Smooth muscle cell (in vitro differentiated cells): Measurements from ENCODE around the gene INCA1. TPM values are rescaled to one million over a fixed set of nuclear protein-coding genes. Genes with fewer than 3 reads are reported as not detected.
"Not testable (repeated sequence)": the region's sequence is repeated elsewhere in the genome, so short reads cannot be mapped to it uniquely, and the experiment has no call there.

Experiments used
- DNase-seq: peaks from one replicate; lab custom pipeline; 2025; ENCODE audit not compliant: unreplicated experiment; lab: John Stamatoyannopoulos, UW
- H2AFZ ChIP-seq: fragments of 200-600 bp; sonication (generic); 2 replicates; pipeline ENCODE4 v1.6.0; 2016; ENCODE audit warnings: antibody characterized with exemption, low read depth, mild to moderate bottlenecking
- H3F3A ChIP-seq: fragments of 200-600 bp; sonication (generic); 2 replicates; pipeline ENCODE4 v1.6.0; 2017; ENCODE audit warnings: antibody characterized with exemption, low read depth
- H3K27ac ChIP-seq: fragments of 200-600 bp; sonication (generic); 2 replicates; pipeline ENCODE4 v1.5.1; 2016; ENCODE audit warnings: low read depth, mild to moderate bottlenecking
- H3K27me3 ChIP-seq: fragments of 200-600 bp; sonication (generic); 2 replicates; pipeline ENCODE4 v1.6.1; 2016; ENCODE audit warnings: low read depth, mild to moderate bottlenecking
- H3K36me3 ChIP-seq: fragments of 200-600 bp; sonication (generic); 2 replicates; pipeline ENCODE4 v1.5.1; 2016; ENCODE audit warnings: low read depth
- H3K4me1 ChIP-seq: fragments of 200-600 bp; sonication (generic); 2 replicates; pipeline ENCODE4 v1.5.1; 2016; ENCODE audit warnings: low read depth
- H3K4me2 ChIP-seq: fragments of 200-600 bp; sonication (generic); 2 replicates; pipeline ENCODE4 v1.6.0; 2016; ENCODE audit warnings: mild to moderate bottlenecking
- H3K4me3 ChIP-seq: fragments of 200-600 bp; sonication (generic); 2 replicates; pipeline ENCODE4 v1.5.1; 2016; ENCODE audit warnings: mild to moderate bottlenecking
- H3K79me2 ChIP-seq: fragments of 200-600 bp; sonication (generic); 2 replicates; pipeline ENCODE4 v1.6.0; 2016; ENCODE audit warnings: low read depth, mild to moderate bottlenecking
- H3K9ac ChIP-seq: fragments of 200-600 bp; sonication (generic); 2 replicates; pipeline ENCODE4 v1.6.0; 2016; ENCODE audit warnings: low read depth
- H3K9me3 ChIP-seq: fragments of 200-600 bp; sonication (generic); replicated peaks from 2 replicates; pipeline ENCODE4 v1.5.1; 2016; ENCODE audit warnings: low read depth
- H4K20me1 ChIP-seq: fragments of 200-600 bp; sonication (generic); 2 replicates; pipeline ENCODE4 v1.6.0; 2016; ENCODE audit warnings: low read depth
- CTCF ChIP-seq: fragments of 200-600 bp; sonication (generic); IDR thresholded peaks from 2 replicates; pipeline ENCODE4 v1.5.1; 2017; ENCODE audit warnings: borderline replicate concordance, mild to moderate bottlenecking, antibody characterized with exemption; ENCODE audit not compliant: insufficient read depth, poor library complexity, severe bottlenecking
- WGBS: methylation state at CpG from one replicate; pipeline ENCODE4 v1.1.7; 2016; ENCODE audit warnings: low lambda C conversion rate; 5-methylcytosine and 5-hydroxymethylcytosine counted together
- polyA plus RNA-seq: library from polyadenylated mRNA; unstranded; fragments of >200 nt; fragmentation: Nextera tagmentation; extraction: Ambion mirVana; gene quantifications from 2 replicates; pipeline ENCODE4 v1.2.1, GENCODE V29; 2016
- total RNA-seq: library from RNA; depleted of rRNA; stranded (reverse); fragments of >200 nt; gene quantifications from 2 replicates; pipeline ENCODE4 v1.2.3, GENCODE V29; 2014

INCA1 gene
- total and polyA plus RNA-seq, 2 experiments from 2014 or later: 1.4 TPM; not detected in 1

GRCh38 chr17:5031365-5032082 lies 34.2 kb upstream of the INCA1 start:
- peaks cover 21% of the 10 kb centered on the region for H3K27me3 ChIP-seq
- peak overlapping the region; percentile 13 for H3K9ac ChIP-seq
- H3K79me2 ChIP-seq: no peaks in the 10 kb centered on the region
- peak; percentile 68 for DNase-seq
- TF ChIP-seq CTCF: peak; percentile 71
- H2AFZ ChIP-seq: peak overlapping the region; percentile 67
- WGBS: 7% methylated on average over 37 of the region's 48 CpGs
- no peaks in the 10 kb centered on the region for H3F3A ChIP-seq
- H4K20me1 ChIP-seq: no peaks in the 10 kb centered on the region
- H3K4me2 ChIP-seq: peak overlapping the region; percentile 83
- H3K27ac ChIP-seq: peak overlapping the region; percentile 35
- no peaks in the 10 kb centered on the region for H3K36me3 ChIP-seq
- no peaks in the 10 kb centered on the region for H3K4me1 ChIP-seq
- peak overlapping the region; percentile 53 for H3K4me3 ChIP-seq
- H3K9me3 ChIP-seq: no peaks in the 10 kb centered on the region

DNA sequence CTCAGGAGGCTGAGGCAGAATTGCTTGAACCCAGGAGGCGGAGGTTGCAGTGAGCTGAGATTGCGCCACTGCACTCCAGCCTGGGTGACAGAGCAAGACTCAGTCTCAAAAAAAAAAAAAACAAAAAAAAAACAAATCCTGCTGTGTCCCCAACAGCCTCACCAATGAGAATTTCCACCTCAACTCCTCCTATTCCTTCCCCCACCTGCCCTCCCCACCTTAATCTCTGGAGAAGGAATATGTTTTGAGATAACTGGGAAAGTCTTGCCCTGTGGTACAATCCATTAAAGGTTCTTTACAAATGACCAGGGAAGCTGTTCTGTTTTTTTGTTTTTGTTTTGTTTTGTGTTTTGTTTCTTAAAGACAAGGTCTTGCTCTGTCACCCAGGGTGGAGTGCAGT lies 32.8 kb upstream of the INCA1 start:
- not testable (repeated sequence) for H3K36me3 ChIP-seq, DNase-seq, H3K4me3 ChIP-seq, H3K27ac ChIP-seq, H4K20me1 ChIP-seq, H2AFZ ChIP-seq, H3K9ac ChIP-seq, H3K4me2 ChIP-seq, H3K79me2 ChIP-seq, H3K4me1 ChIP-seq, H3F3A ChIP-seq, H3K9me3 ChIP-seq
- WGBS: 100% methylated on average over 2 of the region's 2 CpGs
- peaks cover 17% of the 10 kb centered on the region for H3K27me3 ChIP-seq

- 90% methylated on average over 5 of the region's 5 CpGs for WGBS
- Histone ChIP-seq H3F3A (no peaks in the 10 kb centered on the region), H3K9me3 (no peaks in the 10 kb centered on the region), H4K20me1 (no peaks in the 10 kb centered on the region), H3K36me3 (no peaks in the 10 kb centered on the region), H3K4me1 (no peaks in the 10 kb centered on the region), H3K9ac (no peak overlapping the region), H3K27ac (no peak overlapping the region), H3K4me3 (no peak overlapping the region), H3K4me2 (no peak overlapping the region), H3K27me3 (peaks cover 5% of the 10 kb centered on the region), H2AFZ (no peak overlapping the region), H3K79me2 (no peaks in the 10 kb centered on the region)
- no peak for DNase-seq
- no peak for TF ChIP-seq CTCF
Measured at GRCh38 chr17:5027916-5028315, 30.6 kb upstream of the INCA1 start.

DNA sequence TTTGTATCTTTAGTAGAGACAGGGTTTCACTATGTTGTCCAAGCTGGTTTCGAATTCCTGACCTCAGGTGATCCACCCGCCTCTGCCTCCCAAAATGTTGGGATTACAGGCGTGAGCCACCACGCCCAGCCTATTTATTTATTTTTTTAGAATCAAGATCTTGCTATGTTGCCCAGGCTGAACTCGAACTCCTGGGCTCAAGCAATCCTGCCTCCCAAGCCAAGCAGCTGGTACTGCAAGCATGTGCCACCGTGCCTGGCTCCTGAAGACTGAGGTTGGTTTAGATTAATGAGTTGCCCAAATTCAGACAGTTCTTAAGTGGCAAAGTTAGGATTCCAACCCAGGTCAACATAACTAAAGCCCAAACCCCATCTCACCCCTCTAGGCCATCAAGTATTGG lies 30.0 kb upstream of the INCA1 start:
- 95% methylated on average over 6 of the region's 6 CpGs for WGBS
- H3F3A ChIP-seq: no peaks in the 10 kb centered on the region
- peaks cover 5% of the 10 kb centered on the region for H3K27me3 ChIP-seq
- H3K9ac ChIP-seq: no peak overlapping the region
- H3K36me3 ChIP-seq: no peaks in the 10 kb centered on the region
- no peak overlapping the region for H3K4me2 ChIP-seq
- no peak for TF ChIP-seq CTCF
- no peaks in the 10 kb centered on the region for H4K20me1 ChIP-seq
- no peak overlapping the region for H3K4me3 ChIP-seq
- no peaks in the 10 kb centered on the region for H3K9me3 ChIP-seq
- no peak overlapping the region for H2AFZ ChIP-seq
- DNase-seq: no peak
- no peak overlapping the region for H3K27ac ChIP-seq
- H3K4me1 ChIP-seq: no peaks in the 10 kb centered on the region
- H3K79me2 ChIP-seq: no peaks in the 10 kb centered on the region
